H1 (cell line): ENCODE data around the gene PSMD9. TPM values are rescaled to one million over a fixed set of nuclear protein-coding genes. Genes with fewer than 3 reads are reported as not detected.
A peak's percentile ranks its signal among the peaks of the same experiment; 100 is the strongest.

Source experiments
- CTCF ChIA-PET: fragments of 300-600 bp; sonication (Branson Sonifier 250); formaldehyde crosslinking; loops from one replicate; lab custom pipeline; 2021; ENCODE audit not compliant: partially characterized antibody; lab: Charles Lee
- POLR2A ChIA-PET: fragments of 300-600 bp; sonication (Branson Sonifier 250); formaldehyde crosslinking; loops from one replicate; lab custom pipeline; 2021; ENCODE audit warnings: inconsistent platforms; ENCODE audit not compliant: partially characterized antibody; lab: Charles Lee
- DNase-seq, 2 experiments: peaks; one replicate each; pipeline versions ENCODE4 v3.0.0 to v3.0.0-alpha.2; 2010 to 2022; ENCODE audit warnings: low spot score in 2 of 2, low read depth in 1 of 2, mixed read lengths in 1 of 2
- FAIRE-seq: peaks from 2 replicates; lab custom pipeline; 2011; peaks lifted over from hg19 to GRCh38; lab: Jason Lieb, UNC
- H2AFZ ChIP-seq: 2 replicates; pipeline ENCODE4 v1.8.1; 2012; ENCODE audit warnings: low read length, inconsistent platforms
- H2AK5ac ChIP-seq: 2 replicates; pipeline ENCODE4 v1.6.1; 2013; ENCODE audit warnings: low read depth, low read length
- H2BK120ac ChIP-seq: replicated peaks from 2 replicates; pipeline ENCODE3; 2013; ENCODE audit warnings: low read depth, low read length, inconsistent platforms
- H2BK12ac ChIP-seq: 2 replicates; pipeline ENCODE4 v1.6.1; 2013; ENCODE audit warnings: low read depth, low read length
- H2BK15ac ChIP-seq: 2 replicates; pipeline ENCODE4 v1.6.1; 2013; ENCODE audit warnings: low read length
- H2BK20ac ChIP-seq: 2 replicates; pipeline ENCODE4 v1.6.1; 2013; ENCODE audit warnings: low read length
- H2BK5ac ChIP-seq: 2 replicates; pipeline ENCODE4 v1.6.1; 2013; ENCODE audit warnings: low read depth, low read length
- H3K14ac ChIP-seq: 2 replicates; pipeline ENCODE4 v1.6.1; 2013; ENCODE audit warnings: inconsistent platforms; ENCODE audit not compliant: insufficient read length
- H3K18ac ChIP-seq: 2 replicates; pipeline ENCODE4 v1.6.1; 2013; ENCODE audit warnings: low read length; ENCODE audit errors: extremely low read depth
- H3K23ac ChIP-seq: 2 replicates; pipeline ENCODE4 v1.6.1; 2013; ENCODE audit warnings: inconsistent platforms; ENCODE audit not compliant: insufficient read length
- H3K23me2 ChIP-seq: 2 replicates; pipeline ENCODE4 v1.6.1; 2013; ENCODE audit warnings: low read depth, low read length
- H3K27ac ChIP-seq: 2 replicates; pipeline ENCODE4 v1.6.1; 2011; ENCODE audit warnings: low read depth, low read length, inconsistent platforms
- H3K27me3 ChIP-seq, 4 experiments: replicated peaks in 1 of 4; 1 replicate in 1 of 4; 2 replicates in 3 of 4; pipeline versions ENCODE4 v1.6.1 to v1.8.1; 2011 to 2013; ENCODE audit warnings: low read length in 3 of 4, mild to moderate bottlenecking in 3 of 4, inconsistent platforms in 2 of 4, mixed read lengths in 2 of 4, moderate library complexity in 1 of 4; ENCODE audit not compliant: control insufficient read depth in 3 of 4, insufficient read depth in 3 of 4; ENCODE audit errors: extremely low read depth in 1 of 4
- H3K36me3 ChIP-seq, 4 experiments: 2 replicates each; pipeline versions ENCODE4 v1.6.1 to v1.8.1; 2011 to 2013; ENCODE audit warnings: mild to moderate bottlenecking in 4 of 4, low read length in 3 of 4, moderate library complexity in 2 of 4, control low read depth in 1 of 4, inconsistent platforms in 1 of 4; ENCODE audit not compliant: insufficient read depth in 4 of 4, control insufficient read depth in 2 of 4
- H3K4ac ChIP-seq: replicated peaks from 2 replicates; pipeline ENCODE3; 2013; ENCODE audit warnings: low read length, low read depth, mixed read lengths, inconsistent platforms; ENCODE audit not compliant: insufficient read length
- H3K4me1 ChIP-seq, 4 experiments: replicated peaks in 1 of 4; 1 replicate in 1 of 4; 2 replicates in 3 of 4; pipeline versions ENCODE4 v1.6.1 to v1.8.1; 2011 to 2013; ENCODE audit warnings: low read length in 3 of 4, inconsistent platforms in 2 of 4, mixed read lengths in 1 of 4; ENCODE audit not compliant: insufficient read depth in 4 of 4, control insufficient read depth in 3 of 4
- H3K4me2 ChIP-seq, 2 experiments: 2 replicates each; pipeline versions ENCODE4 v1.6.1 to v1.8.1; 2011 to 2013; ENCODE audit warnings: low read depth in 2 of 2, low read length in 2 of 2, control low read depth in 1 of 2, inconsistent platforms in 1 of 2, mild to moderate bottlenecking in 1 of 2; ENCODE audit not compliant: insufficient read depth in 1 of 2
- H3K4me3 ChIP-seq, 4 experiments: fragments of 200-600, 300-600 bp in 1 of 4; sonication (generic), shearing (Covaris generic), sonication (Bioruptor Twin) in 1 of 4; 2 replicates each; pipeline versions ENCODE4 v1.5.1 to v1.8.1; 2011 to 2016; ENCODE audit warnings: low read length in 4 of 4, low read depth in 3 of 4, control low read depth in 2 of 4, inconsistent platforms in 2 of 4, mild to moderate bottlenecking in 2 of 4, mixed read lengths in 1 of 4, moderate library complexity in 1 of 4; ENCODE audit not compliant: insufficient read depth in 2 of 4; ENCODE audit errors: extremely low read depth in 1 of 4
- H3K56ac ChIP-seq: replicated peaks from 2 replicates; pipeline ENCODE3; 2013; ENCODE audit warnings: low read depth, mild to moderate bottlenecking, mixed read lengths, low read length, inconsistent platforms; ENCODE audit not compliant: insufficient read length
- H3K79me1 ChIP-seq: 2 replicates; pipeline ENCODE4 v1.6.1; 2013; ENCODE audit warnings: low read depth, low read length, control low read depth
- H3K79me2 ChIP-seq, 2 experiments: 2 replicates each; pipeline versions ENCODE4 v1.6.1 to v1.8.1; 2012 to 2013; ENCODE audit warnings: low read length in 2 of 2, mild to moderate bottlenecking in 2 of 2, inconsistent platforms in 1 of 2; ENCODE audit not compliant: insufficient read depth in 2 of 2, control insufficient read depth in 1 of 2
- H3K9ac ChIP-seq, 4 experiments: replicated peaks in 1 of 4; 1 replicate in 1 of 4; 2 replicates in 3 of 4; pipeline versions ENCODE4 v1.6.1 to v1.8.1; 2011 to 2013; ENCODE audit warnings: low read depth in 3 of 4, low read length in 3 of 4, control low read depth in 2 of 4, mild to moderate bottlenecking in 2 of 4, moderate library complexity in 2 of 4, inconsistent platforms in 1 of 4; ENCODE audit errors: extremely low read depth in 1 of 4
- H3K9me3 ChIP-seq, 2 experiments: 2 replicates each; pipeline versions ENCODE4 v1.6.1 to v1.8.1; 2012 to 2013; ENCODE audit warnings: mild to moderate bottlenecking in 2 of 2, moderate library complexity in 2 of 2, control low read depth in 1 of 2, inconsistent platforms in 1 of 2, low read depth in 1 of 2, low read length in 1 of 2, mixed read lengths in 1 of 2; ENCODE audit not compliant: insufficient read depth in 2 of 2
- H4K20me1 ChIP-seq, 2 experiments: replicated peaks in 1 of 2; 2 replicates each; pipeline versions ENCODE3 to v1.8.1; 2011 to 2013; ENCODE audit warnings: inconsistent platforms in 2 of 2, low read length in 2 of 2, mild to moderate bottlenecking in 1 of 2; ENCODE audit not compliant: insufficient read depth in 2 of 2, control insufficient read depth in 1 of 2
- H4K5ac ChIP-seq: 2 replicates; pipeline ENCODE4 v1.6.1; 2013; ENCODE audit warnings: low read length, low read depth, mixed read lengths, inconsistent platforms; ENCODE audit not compliant: insufficient read length
- H4K8ac ChIP-seq: 2 replicates; pipeline ENCODE4 v1.8.0; 2013; ENCODE audit warnings: mild to moderate bottlenecking, moderate library complexity, low read length, inconsistent platforms; ENCODE audit not compliant: insufficient read depth; ENCODE audit errors: extremely low read depth
- H4K91ac ChIP-seq: replicated peaks from 2 replicates; pipeline ENCODE3; 2013; ENCODE audit warnings: low read length, mixed read lengths, inconsistent platforms; ENCODE audit not compliant: insufficient read length
- BCL11A ChIP-seq, 2 experiments: IDR thresholded peaks; one replicate each; pipeline ENCODE4 v1.6.1; 2011; ENCODE audit warnings: low read depth in 2 of 2, low read length in 2 of 2, mild to moderate bottlenecking in 2 of 2
- EGR1 ChIP-seq: IDR thresholded peaks from 2 replicates; pipeline ENCODE4 v1.6.1; 2011; ENCODE audit warnings: low read depth, low read length, borderline replicate concordance
- HDAC6 ChIP-seq: IDR thresholded peaks from one replicate; pipeline ENCODE4 v1.7.1; 2012; ENCODE audit warnings: low read depth, mild to moderate bottlenecking, inconsistent platforms, low read length, moderate library complexity
- JUN ChIP-seq: IDR thresholded peaks from 2 replicates; pipeline ENCODE4 v1.6.1; 2011; ENCODE audit warnings: low read depth, mild to moderate bottlenecking, improper control_type of control experiment, low read length
- KDM1A ChIP-seq: fragments of 200-600, 300-600 bp; sonication (generic); IDR thresholded peaks from 2 replicates; pipeline ENCODE4 v1.7.1; 2016; ENCODE audit warnings: mild to moderate bottlenecking, low read length, borderline replicate concordance
- KDM5A ChIP-seq: fragments of 200-600 bp; IDR thresholded peaks from 2 replicates; pipeline ENCODE4 v1.7.1; 2012; ENCODE audit warnings: mild to moderate bottlenecking, low read length, inconsistent platforms, mixed read lengths
- NANOG ChIP-seq: IDR thresholded peaks from 2 replicates; pipeline ENCODE4 v1.6.1; 2011; ENCODE audit warnings: low read length, low read depth, mild to moderate bottlenecking, inconsistent platforms; ENCODE audit not compliant: insufficient read depth, poor library complexity, severe bottlenecking
- RNF2 ChIP-seq: fragments of 200-900, 300-1000 bp; sonication (generic); IDR thresholded peaks from 2 replicates; pipeline ENCODE4 v1.7.1; 2016; ENCODE audit warnings: borderline replicate concordance, low read depth, mild to moderate bottlenecking, antibody characterized with exemption, low read length; ENCODE audit not compliant: poor library complexity, severe bottlenecking; ENCODE audit errors: missing control alignments
- TAF7 ChIP-seq: optimal IDR thresholded peaks from 2 replicates; pipeline ENCODE3; 2011; ENCODE audit warnings: low read depth, mild to moderate bottlenecking, inconsistent platforms, low read length, moderate library complexity, borderline replicate concordance
- TEAD4 ChIP-seq: IDR thresholded peaks from 2 replicates; pipeline ENCODE4 v1.6.1; 2012; ENCODE audit warnings: low read depth, low read length, inconsistent platforms, mixed read lengths
- WGBS, 2 experiments: shearing (Covaris generic) in 1 of 2; methylation state at CpG; one replicate each; pipeline versions ENCODE4 v1.1.6 to v1.1.7; 2013 to 2015; ENCODE audit warnings: low lambda C conversion rate in 2 of 2, mixed read lengths in 2 of 2, inconsistent platforms in 1 of 2, low coverage in 1 of 2, missing lambda C conversion rate in 1 of 2; ENCODE audit not compliant: insufficient replicate concordance in 2 of 2, insufficient coverage in 1 of 2, insufficient read length in 1 of 2; ENCODE audit errors: extremely low coverage in 1 of 2, missing lambda C conversion rate in 1 of 2; 5-methylcytosine and 5-hydroxymethylcytosine counted together
- polyA plus RNA-seq, 7 experiments: library from polyadenylated mRNA; depleted of rRNA in 3 of 7; stranded (reverse) in 5 of 7; unstranded in 2 of 7; fragments of >200 nt in 5 of 7; fragments of 200-250 nt in 2 of 7; gene quantifications; 1 replicate in 5 of 7; 2 replicates in 1 of 7; 4 replicates in 1 of 7; pipeline versions ENCODE4 v1.2.1 to v1.2.3, GENCODE V29; 2011 to 2013; ENCODE audit warnings: missing spikeins in 2 of 7, mixed read lengths in 2 of 7
- total RNA-seq: library from RNA; stranded (reverse); fragmentation: NEBNext Ultra II Directional; extraction: Animal tissue kit (Norgen Biotek cat#: 25700); gene quantifications from 2 replicates; pipeline ENCODE4 v1.2.1, GENCODE V29; 2021

The PSMD9 gene
- total and polyA plus RNA-seq, 2 of the 8 experiments (the other 6 are each of a cell fraction or from before 2014, with no cell fraction given) = 28.8 to 36.1 TPM

- H3K27ac ChIP-seq = no peak overlapping the region
- WGBS, 2 experiments = 92% methylated on average over 7 of the region's 7 CpGs; no CpG with 5 or more reads in 1 of the 2 experiments
- H2BK5ac ChIP-seq = 0 out of 2 replicates have a peak overlapping the region, but pooled peaks have one; percentile 20
- no peak overlapping the region for H3K56ac ChIP-seq
- H3K27me3 ChIP-seq = no peaks in the 10 kb centered on the region
- no peak overlapping the region for H3K23ac ChIP-seq
- no peak overlapping the region for H2BK20ac ChIP-seq
- no peak overlapping the region for H2AK5ac ChIP-seq
- H3K23me2 ChIP-seq = no peaks in the 10 kb centered on the region; the same call in 1 of the 2 replicates
- no peaks in the 10 kb centered on the region for H3K79me2 ChIP-seq
- no peak overlapping the region for H3K14ac ChIP-seq
- no peak overlapping the region for H4K91ac ChIP-seq
- POLR2A ChIA-PET = interaction anchor here (1.3 kb wide), 1 partner anchor 150 kb away, joined by 3 read pairs; no protein-coding TSS in a partner anchor
- H4K20me1 ChIP-seq = no peaks in the 10 kb centered on the region
- peaks cover 0 to 9% (median 3%) of the 10 kb centered on the region in 4 experiments; a peak in 3 of 7 replicates for H3K4me1 ChIP-seq
- H3K9ac ChIP-seq = no peak overlapping the region
- H3K36me3 ChIP-seq = no peaks in the 10 kb centered on the region
- H3K4me3 ChIP-seq = no peak overlapping the region
- no peak overlapping the region for H4K8ac ChIP-seq
- FAIRE-seq = no peak
- TF ChIP-seq EGR1 (no peak), KDM1A (no peak), BCL11A (IDR thresholded peaks at IDR 0.05; ENCODE audit: low read depth in 2 of 2, low read length in 2 of 2) (no peak), NANOG (no peak), HDAC6 (no peak), KDM5A (no peak), TEAD4 (no peak), RNF2 (no peak), JUN (no peak), TAF7 (no peak)
- TF ChIP-seq, all 59 proteins: peak for 0
- Histone ChIP-seq H2BK15ac (no peak overlapping the region), H3K9me3 (no peaks in the 10 kb centered on the region), H2BK12ac (no peak overlapping the region), H3K79me1 (no peaks in the 10 kb centered on the region), H3K4me2 (no peak overlapping the region), H3K18ac (no peak overlapping the region), H2AFZ (no peak overlapping the region), H4K5ac (no peak overlapping the region), H3K4ac (no peak overlapping the region), H2BK120ac (no peak overlapping the region)
- CTCF ChIA-PET = interaction anchor here (2.1 kb wide), 1 partner anchor 26 kb away, joined by 7 read pairs; no protein-coding TSS in a partner anchor
- DNase-seq = no peak
Measured at GRCh38 chr12:121960541-121960940, 72.0 kb downstream of the PSMD9 start.
